Activated CD8-positive, alpha-beta memory T cell treated with anti-CD3 and anti-CD28 coated beads, Interleukin-2, amount 50 U/mL, for 1 hour (primary cell): Measurements from ENCODE around the gene CES3.
"Not testable (repeated sequence)": the region's sequence is repeated elsewhere in the genome, so short reads cannot be mapped to it uniquely, and the experiment has no call there.

Source experiments
- DNase-seq: peaks from one replicate; pipeline ENCODE4 v3.0.0-alpha.2; 2020; ENCODE audit errors: extremely low read depth

The CES3 gene

DNA sequence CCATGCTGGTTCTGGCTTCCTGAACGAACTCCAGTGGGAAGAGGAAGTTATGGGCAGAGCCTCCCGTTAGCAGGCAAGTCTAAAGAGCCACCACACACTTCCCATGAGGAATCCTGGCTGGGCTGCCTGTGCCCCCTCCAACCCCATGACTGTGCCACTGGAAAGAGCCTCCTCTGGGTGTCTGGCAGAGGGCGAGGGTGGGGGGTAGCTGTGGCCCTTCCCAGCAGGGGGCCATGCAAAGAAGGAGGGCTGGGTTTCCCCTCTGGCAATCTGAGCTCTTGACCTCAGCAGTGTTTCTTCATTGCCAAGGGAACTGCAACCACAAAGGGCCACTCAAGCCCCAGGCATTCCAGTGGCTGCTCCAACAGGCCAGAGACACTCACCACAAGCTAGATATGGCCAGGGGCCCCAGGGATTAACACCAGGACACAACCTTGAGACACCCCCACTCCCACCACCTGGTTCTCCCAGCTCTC lies 34.1 kb upstream of the CES3 start:
- no peak for DNase-seq

DNA sequence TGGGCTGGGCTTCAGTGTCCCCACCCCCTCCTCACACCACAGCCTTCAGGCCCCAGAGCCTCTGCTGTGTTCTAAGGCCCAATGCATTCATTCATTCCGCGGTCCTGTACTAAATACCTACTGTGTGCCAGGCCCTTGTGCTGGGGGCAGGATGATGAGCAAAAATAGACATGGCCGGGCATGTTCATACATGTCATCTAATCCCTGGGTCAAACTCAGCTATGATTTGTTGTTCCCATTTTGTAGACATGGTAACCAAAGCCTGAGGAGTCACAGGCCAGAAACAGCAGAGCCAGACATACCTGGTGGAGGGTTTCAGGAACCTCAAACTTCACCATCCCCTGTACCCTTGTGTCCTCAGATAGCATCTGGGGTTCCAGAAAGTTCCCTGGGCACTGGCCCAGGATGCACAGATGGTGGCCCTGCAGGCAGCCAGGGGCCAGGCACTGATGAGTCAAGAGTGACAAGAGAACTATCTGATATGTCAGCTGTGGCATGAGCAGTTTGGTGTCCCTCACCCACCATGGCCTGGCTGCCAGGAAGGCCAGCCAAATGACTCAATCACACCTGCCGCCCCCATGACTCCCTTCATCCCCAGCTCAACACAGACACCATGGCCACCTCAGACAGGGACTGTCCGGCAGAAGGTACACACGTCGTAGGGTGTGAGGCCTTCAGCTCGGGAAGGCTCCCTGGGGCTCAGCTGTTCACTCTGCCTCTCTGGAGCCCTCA lies 33.0 kb upstream of the CES3 start:
- no peak for DNase-seq

DNA sequence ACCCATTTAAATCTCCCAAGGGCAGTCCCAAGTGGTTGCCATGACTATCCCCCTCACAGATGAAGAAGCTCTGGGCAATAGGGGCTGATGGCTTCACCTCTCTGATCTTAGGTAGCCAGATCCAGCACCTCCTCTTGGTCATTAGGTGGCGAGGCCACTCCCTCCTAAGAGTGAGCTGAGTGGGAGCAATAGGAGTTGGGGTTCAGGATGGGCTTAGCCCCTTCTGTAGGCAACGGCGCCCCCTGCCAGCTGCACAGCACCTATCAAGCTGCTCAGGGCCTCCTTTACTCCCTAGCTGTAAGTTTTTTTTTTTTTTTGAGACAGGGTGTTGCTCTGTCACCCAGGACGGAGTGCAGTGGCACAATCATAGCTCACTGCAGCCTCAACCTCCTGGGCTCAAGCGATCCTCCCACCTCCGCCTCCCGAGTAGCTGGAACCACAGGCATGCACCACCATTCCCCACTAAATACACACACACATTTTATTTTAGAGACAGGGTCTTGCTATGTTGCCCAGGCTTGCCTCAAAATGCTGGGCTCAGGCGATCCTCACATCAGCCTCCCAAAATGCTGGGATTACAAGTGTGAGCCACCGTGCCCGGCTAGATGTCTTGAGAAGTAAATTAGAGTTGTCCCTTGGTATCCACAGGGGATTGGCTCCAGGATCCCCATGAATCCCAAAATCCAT lies 32.2 kb upstream of the CES3 start:
- DNase-seq: no peak

DNA sequence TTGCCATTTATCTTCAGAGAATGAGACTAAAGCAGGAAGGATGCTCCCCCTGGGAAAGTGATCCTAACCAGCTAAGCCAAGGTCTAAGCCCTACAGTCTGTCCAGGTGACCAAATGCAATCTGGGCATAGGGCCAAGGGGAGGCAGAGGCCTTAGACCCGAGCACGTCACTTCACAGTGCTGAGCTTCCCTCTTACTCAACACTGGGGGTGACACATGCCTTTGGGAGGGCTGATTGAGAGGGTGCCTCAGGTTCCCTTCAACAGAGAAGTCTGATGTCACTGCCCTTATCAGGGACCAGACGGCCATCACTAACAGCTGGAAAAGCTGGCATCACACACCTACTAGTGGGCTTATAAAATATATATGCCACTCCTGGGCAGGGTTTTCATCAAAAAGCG lies 30.9 kb upstream of the CES3 start:
- DNase-seq: no peak

DNA sequence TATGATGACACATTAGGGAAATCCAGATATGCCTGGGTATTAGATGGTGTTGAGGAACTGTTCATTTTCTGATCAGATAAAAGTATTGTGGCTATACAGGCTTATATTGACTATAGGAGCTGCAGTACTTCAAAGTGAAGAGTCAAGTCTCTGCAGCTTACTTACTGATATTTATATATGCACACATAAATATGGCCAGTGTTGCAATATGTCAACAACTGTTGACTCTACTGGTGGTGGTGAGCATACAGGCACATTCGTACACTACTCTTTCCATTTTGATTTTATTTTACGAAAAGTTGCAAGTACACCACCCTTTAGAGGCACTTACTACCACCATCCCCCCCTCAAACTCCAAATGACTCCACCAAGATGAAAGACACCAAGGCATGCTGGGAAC lies 29.4 kb upstream of the CES3 start:
- DNase-seq: no peak

DNA sequence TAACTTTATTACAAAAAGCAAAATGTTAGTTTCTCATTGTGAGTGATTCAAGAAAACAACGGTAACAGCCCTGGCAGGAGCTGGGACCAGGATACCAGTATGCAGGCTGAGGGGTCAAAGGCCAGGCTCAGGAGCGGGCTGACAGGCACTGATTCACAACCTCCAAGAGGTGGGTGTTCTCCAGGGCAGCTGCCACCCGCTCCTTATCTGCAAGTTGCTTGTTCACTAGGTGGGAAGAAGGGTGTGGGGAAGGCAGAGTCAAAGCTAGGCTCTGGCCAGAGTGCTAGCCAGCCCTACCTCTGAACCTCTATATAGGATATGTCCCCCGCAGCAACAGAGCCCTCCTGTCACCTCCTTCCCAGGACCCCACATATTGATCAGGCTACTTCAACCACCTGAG lies 29.0 kb upstream of the CES3 start:
- DNase-seq: no peak

DNA sequence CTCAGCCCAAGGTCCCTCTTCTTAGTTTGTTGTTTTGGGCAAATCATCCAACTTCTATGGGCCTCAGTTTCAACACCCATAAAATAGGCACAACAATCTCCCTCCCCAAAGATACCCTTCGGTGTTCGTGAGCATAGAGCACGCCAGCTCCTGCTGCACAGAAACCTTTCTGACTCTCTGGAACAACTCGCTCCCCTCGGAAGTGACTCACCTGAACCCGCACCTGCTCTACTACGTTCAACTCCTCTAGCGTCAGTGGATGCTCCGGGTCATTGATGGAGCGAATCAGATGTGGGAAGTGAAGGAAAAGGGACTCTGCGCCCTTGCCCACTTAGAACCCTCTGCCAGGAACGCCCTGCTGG lies 27.3 kb upstream of the CES3 start:
- DNase-seq: peak; percentile 56

DNA sequence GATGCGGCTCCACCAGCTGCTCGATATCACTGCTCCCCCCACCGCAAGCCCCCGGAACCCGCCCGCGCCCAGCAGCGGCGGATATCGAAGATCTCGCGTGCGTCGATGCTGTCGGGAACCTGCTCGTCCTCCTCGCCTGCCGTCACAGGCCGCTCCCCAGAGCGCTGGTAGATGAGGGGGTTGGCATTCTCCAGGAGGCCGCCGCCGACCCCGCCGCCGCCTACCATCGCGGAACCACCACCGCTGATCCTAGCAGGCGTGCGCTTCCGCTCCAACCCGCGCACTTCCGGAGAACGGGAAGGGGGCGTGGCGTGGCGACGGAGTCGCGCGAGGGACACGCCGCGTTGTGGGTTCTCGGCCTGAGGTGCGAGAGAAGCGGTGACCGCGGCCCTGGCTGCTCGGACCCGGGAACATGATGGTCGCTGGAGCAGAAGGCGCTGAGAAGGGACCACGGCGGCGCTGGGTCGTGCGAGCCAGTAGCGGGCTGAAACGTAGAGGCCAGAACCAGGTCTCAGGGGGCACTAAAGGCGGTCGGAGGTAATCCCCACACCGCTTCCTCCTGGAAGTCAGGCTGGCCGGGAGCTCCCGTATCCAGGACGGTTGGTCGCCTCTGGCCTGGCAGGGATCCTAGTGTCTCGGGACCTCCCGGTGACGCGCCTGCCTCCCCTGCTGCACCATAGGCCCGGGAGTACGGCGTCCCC lies 26.8 kb upstream of the CES3 start, which contains the start of gene CIAO2B:
TSS of gene CIAO2B (minus strand) at position 265 of the 701 bp plus-strand sequence. CDS start at position 227, 38 bp downstream.
- DNase-seq: peak; percentile 58

DNA sequence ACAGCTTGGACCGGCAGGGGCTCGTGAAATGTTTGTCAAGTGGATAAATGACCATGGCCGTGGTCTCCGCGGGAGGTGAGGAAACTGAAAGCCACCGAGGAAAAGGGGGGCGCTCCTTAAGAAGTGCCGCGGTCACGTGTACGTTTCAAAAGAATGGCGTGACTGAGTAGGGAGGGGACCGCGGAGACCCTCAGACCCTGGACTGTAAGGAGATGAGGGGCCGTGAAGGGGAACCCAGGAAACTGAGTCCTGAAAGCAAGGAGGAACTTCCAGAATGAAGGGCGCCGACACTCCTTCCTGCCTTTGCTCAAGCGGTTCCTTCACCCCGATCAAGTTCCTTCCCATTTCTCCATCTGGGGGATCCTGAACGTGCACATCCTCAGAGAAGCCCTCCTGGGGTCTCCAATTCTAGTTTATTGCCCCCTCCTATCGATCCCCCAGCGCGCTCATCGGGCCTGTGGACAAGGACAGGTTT lies 26.2 kb upstream of the CES3 start:
- DNase-seq: not testable (repeated sequence)

DNA sequence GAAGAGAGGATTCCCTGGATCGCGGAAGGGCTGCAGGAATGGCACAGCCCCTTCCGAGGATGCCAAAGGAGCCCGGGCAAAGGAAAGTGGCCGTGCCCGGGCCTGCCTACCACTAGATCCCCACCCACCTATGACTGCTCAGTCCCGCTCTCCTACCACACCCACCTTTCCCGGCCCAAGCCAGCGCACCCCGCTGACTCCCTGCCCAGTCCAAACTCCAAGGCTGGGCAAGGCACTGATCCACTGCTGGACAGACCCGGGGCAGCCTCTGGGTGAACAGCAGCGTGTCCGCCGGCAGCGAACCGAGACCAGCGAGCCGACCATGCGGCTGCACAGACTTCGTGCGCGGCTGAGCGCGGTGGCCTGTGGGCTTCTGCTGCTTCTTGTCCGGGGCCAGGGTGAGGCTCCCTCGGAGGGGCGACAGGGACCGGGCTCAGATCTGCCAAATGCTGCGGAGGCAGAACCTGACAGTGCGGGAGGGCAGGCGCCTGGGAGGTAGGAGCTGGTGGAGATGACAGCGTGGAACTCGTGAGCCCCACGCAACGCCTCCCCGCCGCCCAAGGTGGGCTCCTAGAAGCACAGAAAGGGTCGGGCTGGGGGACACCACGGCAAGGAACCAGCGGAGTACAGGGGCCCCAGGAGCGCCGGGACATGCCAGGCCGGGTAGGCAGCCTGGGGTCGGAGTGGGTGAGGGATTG lies 25.6 kb upstream of the CES3 start, which contains the start of gene CES2:
TSS of gene CES2 (plus strand) at position 203 of the 698 bp plus-strand sequence. CDS start at position 323, 120 bp downstream.
- no peak for DNase-seq

DNA sequence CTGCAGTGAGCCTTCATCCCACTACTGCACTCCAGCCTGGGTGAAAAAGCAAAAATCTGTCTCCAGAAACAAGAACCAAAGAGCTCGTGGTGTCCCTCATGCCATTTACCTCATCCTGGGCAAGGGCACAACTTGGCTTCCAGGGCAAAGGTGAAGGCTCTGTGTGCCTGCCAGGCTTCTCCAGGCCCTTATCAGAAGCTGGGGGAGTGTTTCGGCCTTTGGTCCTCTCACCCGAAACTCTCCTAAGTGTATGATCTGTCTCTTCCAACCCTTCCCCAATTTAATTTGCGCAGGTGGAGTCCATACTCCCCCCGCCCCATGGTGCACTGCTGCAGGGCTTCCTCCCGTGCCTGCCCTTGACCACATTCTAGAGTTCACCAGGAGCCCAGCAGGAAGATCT lies 24.6 kb upstream of the CES3 start:
- DNase-seq: no peak

DNA sequence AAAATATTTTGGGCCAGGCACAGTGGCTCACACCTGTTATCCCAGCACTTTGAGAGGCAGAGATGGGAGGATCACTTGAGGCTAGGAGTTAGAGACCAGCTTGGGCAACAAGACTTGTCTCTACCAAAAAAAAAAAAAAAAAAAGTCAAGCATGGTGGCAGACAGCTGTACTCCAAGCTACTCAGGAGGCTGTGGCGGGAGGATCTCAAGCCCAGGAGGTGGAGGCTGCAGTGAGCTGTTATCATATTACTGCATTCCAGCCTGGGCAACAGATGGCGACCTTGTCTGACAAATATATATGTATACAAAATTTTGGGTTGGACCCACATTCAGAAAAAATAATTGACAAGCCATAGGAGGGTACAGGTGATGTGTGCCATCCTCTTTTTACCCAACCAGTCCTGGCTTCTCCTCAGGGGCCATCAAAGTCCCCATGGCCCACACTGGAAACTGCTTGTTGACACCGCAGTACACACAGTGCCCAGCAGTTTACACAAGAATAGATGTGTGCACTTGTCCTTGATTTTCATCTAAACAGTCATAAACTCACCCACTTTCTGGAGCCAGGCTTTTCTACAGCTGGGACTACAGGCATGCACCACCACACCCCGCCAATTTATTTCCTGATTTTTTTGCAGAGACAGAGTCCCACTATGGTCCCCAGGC lies 24.0 kb upstream of the CES3 start:
- DNase-seq: no peak

DNA sequence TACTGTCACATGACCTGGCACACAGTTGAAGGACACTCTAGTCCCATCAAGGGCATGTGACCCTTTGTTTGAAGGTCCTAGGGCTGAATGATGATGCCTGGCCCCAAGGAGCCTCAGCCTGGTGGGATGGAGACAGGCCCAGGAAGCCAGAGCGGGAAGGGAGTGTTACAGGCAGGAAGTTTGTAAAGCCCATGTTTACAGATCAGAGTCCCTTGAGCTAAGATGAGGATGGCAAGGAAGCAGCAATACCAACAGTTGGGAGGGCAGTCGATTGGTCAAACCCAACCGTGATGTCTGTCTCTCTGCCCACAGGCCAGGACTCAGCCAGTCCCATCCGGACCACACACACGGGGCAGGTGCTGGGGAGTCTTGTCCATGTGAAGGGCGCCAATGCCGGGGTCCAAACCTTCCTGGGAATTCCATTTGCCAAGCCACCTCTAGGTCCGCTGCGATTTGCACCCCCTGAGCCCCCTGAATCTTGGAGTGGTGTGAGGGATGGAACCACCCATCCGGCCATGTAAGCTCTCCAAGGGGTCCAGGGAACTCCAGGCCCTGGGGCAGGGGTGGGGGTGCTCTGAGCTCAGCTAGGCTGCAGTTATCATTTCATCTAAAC lies 23.2 kb upstream of the CES3 start:
- DNase-seq: no peak

DNA sequence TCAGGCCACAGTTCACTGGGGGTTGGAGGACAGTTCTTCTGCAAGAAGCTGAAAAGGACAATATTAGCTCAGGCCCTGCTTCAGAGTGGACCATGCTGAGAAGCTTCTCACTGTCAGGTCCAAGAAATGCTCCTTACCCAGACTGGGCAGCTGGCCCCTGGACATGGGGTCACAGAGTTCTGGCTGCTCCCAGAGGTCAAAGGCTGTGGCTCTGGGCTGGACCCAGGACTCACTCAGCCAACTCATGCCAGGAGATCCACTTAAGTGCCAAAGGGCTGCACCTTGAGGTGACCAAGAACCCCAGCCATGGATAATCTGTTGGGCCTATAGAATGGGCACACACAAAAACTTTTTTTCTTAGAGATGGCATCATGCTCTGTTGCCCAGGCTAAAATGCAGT lies 21.7 kb upstream of the CES3 start:
- DNase-seq: no peak

DNA sequence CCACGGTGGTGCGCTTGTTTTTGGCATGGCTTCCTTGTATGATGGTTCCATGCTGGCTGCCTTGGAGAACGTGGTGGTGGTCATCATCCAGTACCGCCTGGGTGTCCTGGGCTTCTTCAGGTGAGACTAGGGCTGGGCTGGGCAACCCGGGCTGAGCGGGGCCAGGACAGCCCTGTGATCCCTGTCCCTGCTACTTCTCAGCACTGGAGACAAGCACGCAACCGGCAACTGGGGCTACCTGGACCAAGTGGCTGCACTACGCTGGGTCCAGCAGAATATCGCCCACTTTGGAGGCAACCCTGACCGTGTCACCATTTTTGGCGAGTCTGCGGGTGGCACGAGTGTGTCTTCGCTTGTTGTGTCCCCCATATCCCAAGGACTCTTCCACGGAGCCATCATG lies 20.8 kb upstream of the CES3 start:
- no peak for DNase-seq

DNA sequence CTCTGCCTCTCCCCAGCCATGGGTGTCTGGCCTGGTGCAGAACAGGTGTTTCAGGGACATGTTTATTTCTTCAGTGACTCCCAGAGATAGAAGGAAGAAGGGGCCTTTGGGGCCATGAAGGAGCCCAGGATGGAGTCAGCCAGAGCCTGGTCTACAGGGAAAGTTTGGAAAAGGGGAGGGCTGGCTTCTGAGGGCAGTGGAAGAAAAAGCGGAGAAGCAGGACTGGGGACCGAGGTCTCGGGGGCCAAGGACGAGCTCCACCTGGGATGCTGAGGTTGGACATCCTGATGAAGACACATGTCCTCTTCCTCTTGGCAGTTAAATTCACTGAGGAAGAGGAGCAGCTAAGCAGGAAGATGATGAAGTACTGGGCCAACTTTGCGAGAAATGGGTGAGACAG lies 18.1 kb upstream of the CES3 start:
- no peak for DNase-seq

DNA sequence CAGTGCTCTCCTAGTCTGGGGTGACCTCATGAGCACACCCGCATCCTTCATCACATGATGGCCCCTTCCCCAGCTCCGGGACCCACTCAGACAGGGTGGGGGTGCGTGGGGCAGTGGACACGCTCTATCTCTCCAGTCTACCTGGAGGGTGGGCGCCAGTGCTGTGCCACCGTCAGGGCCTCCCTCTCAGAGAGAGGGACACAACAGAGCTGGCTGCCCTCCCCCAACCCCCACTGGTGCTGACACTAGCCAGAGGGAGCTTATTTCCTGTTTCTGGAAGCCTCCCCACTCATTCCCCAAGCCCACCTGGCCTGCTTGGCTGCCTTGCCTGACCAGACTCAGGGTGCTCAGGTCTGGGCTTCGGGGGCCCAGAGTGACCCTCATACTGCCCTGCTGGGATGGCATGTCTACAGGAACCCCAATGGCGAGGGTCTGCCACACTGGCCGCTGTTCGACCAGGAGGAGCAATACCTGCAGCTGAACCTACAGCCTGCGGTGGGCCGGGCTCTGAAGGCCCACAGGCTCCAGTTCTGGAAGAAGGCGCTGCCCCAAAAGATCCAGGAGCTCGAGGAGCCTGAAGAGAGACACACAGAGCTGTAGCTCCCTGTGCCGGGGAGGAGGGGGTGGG lies 17.5 kb upstream of the CES3 start:
- no peak for DNase-seq

DNA sequence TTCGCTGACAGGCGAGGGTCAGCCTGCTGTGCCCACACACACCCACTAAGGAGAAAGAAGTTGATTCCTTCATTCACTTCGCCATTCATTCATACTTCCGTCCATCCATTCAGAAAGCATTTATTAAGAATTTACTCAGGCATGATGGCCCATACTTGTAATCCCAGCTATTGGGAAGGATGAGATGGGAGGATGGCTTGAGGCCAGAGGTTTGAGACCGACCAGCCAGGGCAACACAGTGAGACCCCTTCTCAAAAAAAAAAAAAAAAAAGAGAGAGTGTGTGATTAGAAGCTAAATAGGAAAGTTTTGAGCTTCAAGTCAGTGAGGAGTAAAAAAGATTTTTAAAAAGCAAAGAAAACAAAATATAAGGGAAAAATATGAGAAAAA lies 17.0 kb upstream of the CES3 start:
- no peak for DNase-seq

DNA sequence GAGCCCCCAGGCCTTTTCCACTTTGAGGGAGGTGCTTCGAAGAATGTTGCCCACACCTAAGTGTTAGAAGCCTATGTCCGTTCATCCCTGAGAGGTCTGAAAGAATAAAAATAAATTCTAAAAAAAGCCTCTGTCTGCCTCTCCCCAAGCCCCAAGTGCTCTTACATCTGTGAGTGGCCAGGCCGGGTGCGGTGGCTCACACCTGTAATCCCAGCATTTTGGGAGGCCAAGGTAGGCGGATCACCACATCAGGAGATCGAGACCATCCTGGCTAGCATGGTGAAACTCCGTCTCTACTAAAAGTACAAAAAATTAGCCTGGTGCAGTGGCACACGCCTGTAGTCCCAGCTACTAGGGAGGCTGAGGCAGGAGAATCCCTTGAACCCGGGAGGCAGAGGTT lies 16.1 kb upstream of the CES3 start:
- not testable (repeated sequence) for DNase-seq

DNA sequence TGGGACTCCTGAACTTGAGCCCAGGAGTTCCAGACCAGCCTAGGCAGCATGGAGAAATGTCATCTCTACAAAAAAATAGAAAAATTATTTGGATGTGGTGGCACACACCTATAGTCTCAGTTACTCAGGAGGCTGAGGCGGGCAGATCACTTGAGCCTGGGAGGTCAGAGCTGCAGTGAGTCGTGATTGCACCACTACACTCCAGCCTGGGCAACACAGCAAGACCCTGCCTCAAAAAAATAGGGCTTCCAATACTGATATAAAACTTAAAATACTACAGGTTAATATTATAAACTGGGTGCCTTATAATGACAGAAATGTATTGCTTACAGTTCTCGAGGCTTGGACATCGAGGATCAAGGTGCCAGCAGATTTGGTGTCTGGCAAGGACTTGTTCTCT lies 15.1 kb upstream of the CES3 start:
- DNase-seq: no peak

DNA sequence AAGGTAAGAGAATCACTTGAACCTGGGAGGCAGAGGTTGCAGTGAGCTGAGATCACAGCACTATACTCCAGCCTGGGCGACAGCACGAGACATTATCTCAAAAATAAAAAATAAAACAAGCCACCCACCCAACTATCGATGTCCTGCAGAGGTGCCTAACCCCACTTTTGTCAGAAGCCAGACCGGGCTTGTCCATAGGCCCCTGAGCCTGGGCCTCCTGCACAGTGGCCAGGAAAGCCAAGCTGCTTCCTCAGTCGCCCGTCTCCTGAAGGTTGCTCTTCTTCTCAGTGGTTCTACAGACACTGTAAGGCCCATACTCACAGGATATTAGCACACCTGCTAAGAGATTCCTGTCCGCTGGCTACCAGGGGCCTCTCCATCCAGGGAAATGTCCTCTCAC lies 14.5 kb upstream of the CES3 start:
- no peak for DNase-seq
